B cell (primary cell): ENCODE data around the gene FAM131C. TPM values are rescaled to one million over a fixed set of nuclear protein-coding genes. Genes with fewer than 3 reads are reported as not detected.

ENCODE experiments used
- ATAC-seq: fragments of 200-7000 bp; cut with Tn5 transposase; one replicate; pipeline ENCODE4 v1.10.0; 2021; ENCODE audit warnings: low read depth, mild to moderate bottlenecking, moderate number of reproducible peaks, moderate library complexity
- CTCF ChIA-PET: fragments of 350-600 bp; sonication (Branson Sonifier 250); formaldehyde crosslinking; loops from one replicate; lab custom pipeline; 2021; ENCODE audit warnings: antibody characterized with exemption, inconsistent platforms; lab: Charles Lee
- POLR2A ChIA-PET: fragments of 350-600 bp; sonication (Branson Sonifier 250); formaldehyde crosslinking; loops from one replicate; lab custom pipeline; 2021; ENCODE audit warnings: antibody characterized with exemption; lab: Charles Lee
- DNase-seq: peaks from one replicate; pipeline ENCODE4 v3.0.0; 2013
- H2AFZ ChIP-seq: 2 replicates; pipeline ENCODE4 v1.6.1; 2012; ENCODE audit warnings: mild to moderate bottlenecking, low read depth, low read length; ENCODE audit not compliant: insufficient read depth, poor library complexity, severe bottlenecking
- H3K27ac ChIP-seq, 2 donors: 1 replicate in 1 of 2; 2 replicates in 1 of 2; pipeline ENCODE4 v1.5.1; 2012 to 2013; ENCODE audit warnings: low read length in 2 of 2, mild to moderate bottlenecking in 2 of 2, moderate library complexity in 1 of 2
- H3K27me3 ChIP-seq, 4 experiments: fragments of 200-600 bp in 1 of 4; sonication (generic) in 1 of 4; replicated peaks in 1 of 4; 1 replicate in 2 of 4; 2 replicates in 2 of 4; pipeline versions ENCODE4 v1.6.1 to v1.7.0; 2013 to 2016; ENCODE audit warnings: low read length in 3 of 4, mild to moderate bottlenecking in 2 of 4, mixed read lengths in 1 of 4, moderate library complexity in 1 of 4; ENCODE audit not compliant: insufficient read depth in 4 of 4, control insufficient read depth in 3 of 4; ENCODE audit errors: control extremely low read depth in 1 of 4
- H3K36me3 ChIP-seq, 2 experiments: replicated peaks in 1 of 2; 1 replicate in 1 of 2; 2 replicates in 1 of 2; pipeline versions ENCODE4 v1.6.1 to v1.7.1; 2013; ENCODE audit warnings: low read length in 1 of 2; ENCODE audit not compliant: insufficient read depth in 2 of 2, control insufficient read depth in 1 of 2; ENCODE audit errors: control extremely low read depth in 1 of 2, extremely low read depth in 1 of 2
- H3K4me1 ChIP-seq, 2 donors: fragments of 200-600 bp in 1 of 2; sonication (generic) in 1 of 2; 1 replicate in 1 of 2; 2 replicates in 1 of 2; pipeline versions ENCODE4 v1.5.1 to v1.6.1; 2013 to 2017; ENCODE audit warnings: low read length in 2 of 2; ENCODE audit not compliant: control insufficient read depth in 2 of 2, insufficient read depth in 2 of 2
- H3K4me2 ChIP-seq: replicated peaks from 2 replicates; pipeline ENCODE3; 2012; ENCODE audit warnings: mild to moderate bottlenecking, low read depth, low read length; ENCODE audit not compliant: poor library complexity, severe bottlenecking
- H3K4me3 ChIP-seq, 5 experiments: fragments of 200-600 bp in 1 of 5; sonication (generic) in 1 of 5; 1 replicate in 3 of 5; 2 replicates in 2 of 5; pipeline versions ENCODE4 v1.5.1 to v1.7.0; 2011 to 2016; ENCODE audit warnings: low read length in 4 of 5, mild to moderate bottlenecking in 4 of 5, low read depth in 2 of 5, control low read depth in 1 of 5, moderate library complexity in 1 of 5; ENCODE audit not compliant: insufficient read depth in 1 of 5; ENCODE audit errors: control extremely low read depth in 1 of 5, extremely low read depth in 1 of 5
- H3K79me2 ChIP-seq: fragments of 200-600 bp; sonication (generic); one replicate; pipeline ENCODE4 v1.6.0; 2016; ENCODE audit warnings: low read length; ENCODE audit not compliant: control insufficient read depth, insufficient read depth
- H3K9ac ChIP-seq: fragments of 200-600 bp; sonication (generic); 2 replicates; pipeline ENCODE4 v1.6.1; 2017; ENCODE audit warnings: mild to moderate bottlenecking, low read length, moderate library complexity
- H3K9me3 ChIP-seq, 3 donors: one replicate each; pipeline versions ENCODE4 v1.6.1 to v1.7.1; 2013; ENCODE audit warnings: low read length in 2 of 3; ENCODE audit not compliant: control insufficient read depth in 2 of 3, insufficient read depth in 1 of 3; ENCODE audit errors: control extremely low read depth in 1 of 3
- H4K20me1 ChIP-seq: 2 replicates; pipeline ENCODE4 v1.6.0; 2012; ENCODE audit warnings: mild to moderate bottlenecking, low read length; ENCODE audit not compliant: insufficient read depth, control insufficient read depth, poor library complexity, severe bottlenecking
- H3K27ac Mint-ChIP-seq: one replicate; pipeline ENCODE4 v1.8.0; 2021; ENCODE audit warnings: mixed read lengths
- H3K27me3 Mint-ChIP-seq: one replicate; pipeline ENCODE4 v1.8.0; 2021; ENCODE audit warnings: mixed read lengths
- H3K4me1 Mint-ChIP-seq: one replicate; pipeline ENCODE4 v1.8.0; 2021; ENCODE audit warnings: mixed read lengths
- H3K4me3 Mint-ChIP-seq: one replicate; pipeline ENCODE4 v1.8.0; 2021; ENCODE audit warnings: mixed read lengths
- H3K9me3 Mint-ChIP-seq: one replicate; pipeline ENCODE4 v1.8.0; 2022; ENCODE audit warnings: mixed read lengths; ENCODE audit not compliant: insufficient read depth
- CTCF ChIP-seq: fragments of 200-600 bp; IDR thresholded peaks from one replicate; pipeline ENCODE4 v1.8.0; 2022; ENCODE audit warnings: antibody characterized with exemption, mild to moderate bottlenecking
- EZH2 ChIP-seq: IDR thresholded peaks from 2 replicates; pipeline ENCODE4 v1.6.1; 2012; ENCODE audit warnings: borderline replicate concordance, low read depth, mild to moderate bottlenecking, moderate library complexity, low read length; ENCODE audit not compliant: insufficient read depth, poor library complexity, severe bottlenecking
- WGBS: methylation state at CpG from one replicate; pipeline ENCODE4 v1.1.5; 2013; ENCODE audit warnings: missing lambda C conversion rate; ENCODE audit not compliant: insufficient coverage; 5-methylcytosine and 5-hydroxymethylcytosine counted together
- intact Hi-C: fragments of 100-400 bp; cut with micrococcal nuclease; formaldehyde crosslinking; loops from one replicate; pipeline ENCODE4 v1.10.0; 2022
- polyA plus RNA-seq: library from polyadenylated mRNA; depleted of rRNA; stranded (reverse); fragments of >200 nt; gene quantifications from 2 replicates; pipeline ENCODE4 v1.2.3, GENCODE V29; 2012
- total RNA-seq, 2 donors: library from RNA; stranded (reverse); fragments of 120-200 nt in 1 of 2; gene quantifications; 1 replicate in 1 of 2; 2 replicates in 1 of 2; pipeline versions ENCODE4 v1.2.3 to v1.2.4, GENCODE V29; 2013 to 2022

Gene FAM131C
- total and polyA plus RNA-seq, 2 donors (not counting 1 experiment from before 2014, with no cell fraction given): 0.37 TPM; not detected in 1

- H3K27ac Mint-ChIP-seq: no peak overlapping the region
- Histone ChIP-seq H3K79me2 (no peaks in the 10 kb centered on the region), H3K4me3 (no peak overlapping the region), H3K9me3 (no peaks in the 10 kb centered on the region), H3K4me1 (peaks cover 4 to 5% of the 10 kb centered on the region in 2 donors), H3K27ac (no peak overlapping the region), H3K27me3 (peaks cover 0 to under 1% (median 0%) of the 10 kb centered on the region in 4 experiments), H3K4me2 (no peak overlapping the region), H3K36me3 (no peaks in the 10 kb centered on the region), H4K20me1 (no peaks in the 10 kb centered on the region), H3K9ac (no peak overlapping the region), H2AFZ (no peak overlapping the region)
- 86% methylated on average over 7 of the region's 7 CpGs for whole genome bisulfite sequencing
- H3K27me3 Mint-ChIP-seq: peaks cover 9% of the 10 kb centered on the region
- ChIA-PET POLR2A (no interaction called here), CTCF (interaction anchor here (0.7 to 3.7 kb wide), 16 partner anchors 11 to 268 kb away, joined by 3 to 27 read pairs (median 4); partner anchors contain the start of gene CLCNKB)
- DNase-seq (no peak), ATAC-seq (no peak)
- no peaks in the 10 kb centered on the region for H3K9me3 Mint-ChIP-seq
- H3K4me3 Mint-ChIP-seq: no peak overlapping the region
- TF ChIP-seq CTCF (no peak), EZH2 (no peak)
- peaks cover 6% of the 10 kb centered on the region for H3K4me1 Mint-ChIP-seq
- intact Hi-C loops: no loop called here
Observed at GRCh38 chr1:16054598-16055540, 18.6 kb downstream of the FAM131C start.
